Middle frontal gyrus (tissue), 1 donor: Measurements from ENCODE around the gene TBCB.
A peak's percentile ranks its signal among the peaks of the same experiment; 100 is the strongest.
"Not testable (repeated sequence)": the region's sequence is repeated elsewhere in the genome, so short reads cannot be mapped to it uniquely, and the experiment has no call there.

ENCODE experiments used
- DNase-seq: peaks from one replicate; pipeline ENCODE4 v3.0.0-alpha.2; 2015; ENCODE audit warnings: low spot score; ENCODE audit errors: extremely low spot score

The TBCB gene

DNA sequence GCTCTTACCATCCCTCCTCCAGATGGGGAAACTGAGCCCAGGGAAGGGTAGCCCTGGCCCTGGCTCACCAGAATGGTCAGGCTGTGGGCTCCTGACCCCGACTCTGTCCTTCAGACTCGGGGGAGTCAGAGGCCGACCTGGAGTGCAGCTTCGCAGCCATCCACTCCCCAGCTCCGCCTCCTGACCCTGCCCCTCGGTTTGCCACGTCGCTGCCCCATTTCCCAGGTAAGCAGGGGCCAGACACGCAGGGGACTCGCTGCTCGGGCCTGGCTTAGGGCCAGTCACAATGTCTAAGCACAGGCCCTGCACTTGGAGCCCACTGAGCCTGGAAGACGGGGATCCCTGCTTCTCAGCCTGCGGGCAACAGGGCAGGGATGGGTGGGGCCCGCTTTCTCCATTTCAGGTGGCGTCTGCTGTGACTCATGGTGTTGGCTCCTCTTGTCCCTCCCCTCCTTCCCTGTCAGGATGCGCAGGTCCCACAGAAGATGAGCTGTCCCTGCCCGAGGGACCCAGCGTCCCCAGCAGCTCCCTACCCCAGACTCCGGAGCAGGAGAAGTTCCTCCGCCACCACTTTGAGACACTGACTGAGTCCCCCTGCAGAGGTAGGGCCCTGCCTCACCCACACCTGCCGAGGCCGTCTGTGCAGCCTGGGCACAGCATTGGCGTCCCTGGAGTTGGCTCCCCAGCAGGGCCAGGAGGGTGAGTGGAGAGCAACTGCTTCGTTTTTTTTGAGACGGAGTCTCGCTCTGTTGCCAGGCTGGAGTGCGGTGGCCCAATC lies 13.5 kb upstream of the TBCB start:
- DNase-seq = no peak

DNA sequence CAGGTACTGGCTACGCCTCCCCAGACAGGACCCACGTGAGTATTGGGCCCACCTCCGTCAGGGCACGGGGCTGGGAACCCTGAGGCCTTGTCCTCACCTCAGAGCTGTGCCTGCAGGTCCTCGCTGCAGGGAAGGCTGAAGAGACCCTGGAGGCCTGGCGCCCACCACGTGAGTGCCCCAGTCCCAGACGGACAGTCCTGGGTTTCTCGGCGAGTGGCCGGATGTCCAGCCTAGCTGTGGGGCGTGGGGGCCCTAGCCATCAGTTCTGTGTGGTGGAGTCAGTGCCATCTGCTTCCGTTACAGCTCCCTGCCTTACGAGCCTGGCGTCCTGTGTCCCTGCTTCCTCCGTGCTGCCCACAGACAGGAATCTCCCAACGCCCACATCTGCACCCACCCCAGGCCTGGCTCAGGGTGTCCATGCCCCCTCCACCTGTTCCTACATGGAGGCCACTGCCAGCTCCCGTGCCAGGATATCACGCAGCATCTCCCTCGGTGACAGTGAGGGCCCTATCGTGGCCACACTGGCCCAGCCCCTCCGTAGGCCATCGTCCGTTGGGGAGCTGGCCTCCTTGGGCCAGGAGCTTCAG lies 12.1 kb upstream of the TBCB start:
- no peak for DNase-seq

DNA sequence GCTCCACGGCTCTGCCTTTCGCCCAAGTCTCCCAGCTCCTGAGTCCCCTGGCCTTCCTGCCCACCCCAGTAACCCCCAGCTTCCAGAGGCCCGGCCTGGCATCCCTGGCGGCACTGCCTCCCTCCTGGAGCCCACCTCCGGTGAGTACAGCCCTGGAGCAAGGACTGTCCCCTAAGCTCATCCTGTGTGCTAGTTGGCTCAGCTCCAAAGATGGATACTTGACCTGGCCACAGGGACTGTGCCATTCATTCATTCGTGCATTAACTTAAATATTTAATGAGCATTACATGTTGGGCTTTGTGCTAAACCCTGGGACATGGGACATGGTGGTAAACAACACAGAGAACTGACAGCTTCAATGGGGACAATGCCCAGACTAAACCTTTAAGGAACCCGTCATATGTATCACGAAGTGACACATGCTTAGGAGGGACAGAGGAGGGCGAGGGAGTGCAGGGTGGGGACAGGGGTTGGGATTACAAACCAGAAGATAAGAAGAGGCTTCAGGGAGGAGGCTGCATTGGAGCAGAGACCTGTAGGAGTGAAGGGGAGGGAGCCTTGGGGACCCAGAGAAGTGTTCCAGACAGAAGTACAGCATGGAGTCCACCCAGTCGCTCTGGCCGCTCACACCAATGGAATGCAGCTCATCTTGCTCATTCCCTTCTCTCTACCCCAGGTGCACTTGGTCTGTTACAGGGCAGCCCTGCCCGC lies 11.3 kb upstream of the TBCB start:
- no peak for DNase-seq

DNA sequence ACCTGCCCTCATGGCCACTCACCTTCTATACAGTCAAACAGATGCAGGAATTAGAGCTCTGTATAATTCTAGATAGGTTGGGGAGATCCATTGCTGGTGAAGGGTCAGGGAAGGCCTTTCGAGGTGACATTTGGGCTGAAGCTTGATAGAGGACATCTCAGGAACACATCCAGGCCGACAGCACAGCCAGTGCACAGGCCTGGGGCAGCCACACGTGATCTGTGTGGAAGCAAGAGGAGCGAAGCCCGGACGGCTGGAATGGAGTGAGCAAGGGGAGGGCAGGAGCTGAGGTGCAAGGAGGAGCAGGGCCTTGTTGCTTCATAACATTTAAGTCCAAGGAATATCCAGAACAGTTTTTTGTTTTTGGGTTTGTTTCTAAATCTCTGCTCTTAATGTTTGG lies 8.8 kb upstream of the TBCB start:
- no peak for DNase-seq

DNA sequence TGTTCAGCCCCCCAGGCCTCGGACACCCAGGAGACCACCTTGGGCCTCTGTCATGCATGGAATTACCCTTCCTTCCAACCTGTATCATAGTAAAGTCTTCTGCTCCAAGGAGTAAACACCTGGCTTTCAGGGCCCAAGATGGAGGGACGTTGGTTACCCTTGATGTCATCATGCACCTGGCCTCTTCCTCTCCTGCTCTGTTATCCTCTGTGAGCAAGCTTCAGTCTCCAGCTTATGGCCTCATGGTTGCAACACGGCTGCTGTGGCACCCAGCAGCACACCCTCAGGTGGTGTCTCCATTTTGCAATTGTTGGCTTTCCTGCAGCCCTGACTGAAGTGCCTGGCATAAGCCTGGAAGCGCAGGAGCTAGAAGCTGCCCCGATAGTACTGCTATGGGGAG lies 8.3 kb upstream of the TBCB start:
- no peak for DNase-seq

DNA sequence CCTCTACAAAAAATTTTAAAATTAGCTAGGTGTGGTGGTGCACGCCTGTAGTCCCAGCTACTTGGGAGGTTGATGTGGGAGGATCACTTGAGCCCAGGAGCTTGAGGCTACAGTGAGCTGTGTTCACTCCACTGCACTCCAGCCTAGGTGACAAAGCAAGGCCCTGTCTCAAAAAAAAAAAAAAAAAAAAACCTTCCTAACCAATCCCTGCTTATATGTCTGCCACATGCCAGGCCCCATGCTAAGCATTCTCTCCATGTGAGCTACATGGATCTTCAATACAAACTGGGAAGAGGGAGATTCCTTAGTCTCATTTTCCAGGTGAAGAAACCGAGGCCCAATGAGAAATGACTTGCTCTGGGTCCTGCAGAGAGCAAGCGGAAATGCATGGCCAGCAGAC lies 6.6 kb upstream of the TBCB start:
- no peak for DNase-seq

DNA sequence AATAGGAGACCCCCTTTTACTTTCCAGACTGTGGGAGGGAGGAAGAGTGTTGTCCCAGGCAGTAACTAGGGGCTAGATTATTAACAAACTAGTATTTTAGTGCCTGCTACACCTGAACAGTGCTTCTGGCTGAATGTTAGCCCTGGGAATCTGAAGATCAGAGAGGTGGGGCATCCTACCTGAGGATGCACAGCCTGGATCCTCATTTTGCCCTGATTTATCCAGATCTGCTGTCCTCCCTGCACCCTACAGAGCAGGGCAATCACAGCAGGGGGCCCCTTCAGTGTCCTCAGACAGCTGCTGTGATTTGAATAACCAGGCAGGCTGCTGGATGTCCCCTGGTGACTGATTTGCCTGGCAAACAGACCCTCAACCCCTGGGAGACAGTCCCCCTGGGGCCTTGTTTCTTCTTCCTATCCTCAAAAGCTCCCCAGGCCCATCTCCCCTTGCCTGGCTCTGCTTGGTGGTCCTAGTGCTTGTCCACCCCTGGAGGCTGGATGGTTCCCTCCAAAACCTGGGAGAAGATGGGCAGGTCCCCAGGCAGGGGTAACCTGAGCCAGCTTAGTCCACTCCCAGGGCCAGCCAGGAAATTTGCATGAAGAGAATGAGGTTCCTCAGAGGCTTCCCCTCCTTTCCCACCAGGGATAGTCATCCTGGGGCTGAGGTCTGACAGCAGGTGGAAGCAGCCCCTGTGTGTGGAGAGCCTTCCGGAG lies 4.6 kb upstream of the TBCB start, which contains the start of gene OVOL3:
TSS of gene OVOL3 (plus strand) at position 657 of the 713 bp plus-strand sequence. CDS start 60 bp downstream, outside the sequence.
- DNase-seq = no peak

DNA sequence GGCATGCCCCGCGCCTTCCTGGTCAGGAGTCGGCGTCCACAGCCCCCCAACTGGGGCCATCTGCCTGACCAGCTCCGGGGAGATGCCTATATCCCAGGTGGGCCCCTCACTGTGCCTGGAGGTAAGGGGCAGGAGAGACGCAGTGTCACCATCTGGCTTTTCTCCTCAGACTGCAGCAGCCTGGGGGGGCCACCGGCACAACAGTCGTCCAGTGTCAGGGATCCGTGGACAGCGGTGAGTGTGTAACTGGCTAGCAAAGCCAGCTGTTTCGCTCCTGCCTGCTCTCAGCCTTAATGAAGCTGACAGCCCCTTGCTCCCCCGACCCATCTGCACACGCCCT lies 4.1 kb upstream of the TBCB start:
- no peak for DNase-seq

DNA sequence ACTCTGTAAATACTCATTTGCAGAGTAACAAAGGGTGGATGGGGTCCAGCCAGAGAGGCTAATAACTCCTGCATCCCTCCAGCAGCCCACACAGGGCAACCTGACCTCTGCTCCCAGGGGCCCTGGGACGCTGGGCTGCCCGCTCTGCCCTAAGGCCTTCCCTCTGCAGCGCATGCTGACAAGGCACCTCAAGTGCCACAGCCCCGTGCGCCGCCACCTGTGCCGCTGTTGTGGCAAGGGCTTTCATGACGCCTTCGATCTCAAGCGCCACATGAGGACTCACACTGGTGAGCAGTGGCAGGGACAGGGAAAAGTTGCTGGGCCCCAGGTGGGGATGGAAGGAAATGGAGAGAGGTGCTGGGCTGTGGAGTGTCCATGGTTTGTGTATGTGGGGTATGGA lies 2.6 kb upstream of the TBCB start:
- DNase-seq = no peak

DNA sequence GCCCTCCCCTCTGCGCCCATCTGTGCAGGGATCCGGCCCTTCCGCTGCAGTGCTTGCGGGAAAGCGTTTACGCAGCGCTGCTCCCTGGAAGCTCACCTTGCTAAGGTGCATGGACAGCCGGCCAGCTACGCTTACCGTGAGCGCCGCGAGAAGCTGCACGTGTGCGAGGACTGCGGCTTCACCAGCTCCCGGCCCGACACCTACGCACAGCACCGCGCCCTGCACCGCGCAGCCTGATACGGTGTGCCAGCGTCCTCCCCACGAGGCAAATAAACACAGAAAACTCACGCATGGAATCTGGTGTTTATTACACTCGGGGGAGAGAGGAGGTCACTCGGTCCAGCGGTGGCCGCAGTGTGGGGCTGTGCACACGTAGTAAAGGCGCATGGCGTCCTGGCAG lies 1.8 kb upstream of the TBCB start:
- DNase-seq = no peak

DNA sequence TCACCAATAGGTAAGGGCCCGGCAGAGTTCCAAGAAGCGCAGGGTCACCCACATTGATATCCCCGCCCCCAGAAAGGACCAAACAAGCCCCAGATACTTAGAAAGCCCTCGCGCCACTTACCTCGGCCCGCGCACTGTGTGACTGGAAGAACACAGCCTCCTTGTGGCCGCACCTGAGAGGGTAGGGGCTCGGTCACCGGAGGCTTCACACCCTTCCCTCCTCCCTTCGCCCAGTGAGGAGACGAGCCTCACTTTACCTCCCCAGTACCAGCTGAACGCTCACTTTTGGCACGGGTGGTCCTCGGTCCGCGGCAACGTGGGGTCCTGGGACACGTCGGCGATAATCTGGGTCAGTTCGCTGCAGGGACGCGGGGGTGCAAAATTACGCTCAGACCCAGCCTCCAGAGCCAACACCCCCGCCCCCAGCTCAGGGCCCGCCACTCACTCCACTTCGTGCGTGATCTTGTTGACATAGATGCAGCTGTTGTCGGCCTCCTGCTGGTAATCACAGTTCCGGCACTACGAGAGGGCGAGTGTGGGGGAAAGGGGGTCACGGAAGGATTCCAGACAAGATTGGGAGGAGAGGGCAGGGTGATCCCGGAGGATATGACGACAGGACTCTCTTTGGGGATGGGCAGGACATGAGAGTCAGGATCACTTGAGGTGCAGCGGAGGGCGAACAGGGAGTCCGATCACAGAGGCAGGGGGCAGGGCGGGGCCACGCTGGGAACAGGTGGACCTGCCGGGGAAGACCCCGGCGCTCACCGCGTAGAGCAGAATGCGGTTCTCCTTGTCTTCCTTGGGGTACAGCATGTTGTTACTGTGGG lies 1.2 kb upstream of the TBCB start:
- DNase-seq = no peak

DNA sequence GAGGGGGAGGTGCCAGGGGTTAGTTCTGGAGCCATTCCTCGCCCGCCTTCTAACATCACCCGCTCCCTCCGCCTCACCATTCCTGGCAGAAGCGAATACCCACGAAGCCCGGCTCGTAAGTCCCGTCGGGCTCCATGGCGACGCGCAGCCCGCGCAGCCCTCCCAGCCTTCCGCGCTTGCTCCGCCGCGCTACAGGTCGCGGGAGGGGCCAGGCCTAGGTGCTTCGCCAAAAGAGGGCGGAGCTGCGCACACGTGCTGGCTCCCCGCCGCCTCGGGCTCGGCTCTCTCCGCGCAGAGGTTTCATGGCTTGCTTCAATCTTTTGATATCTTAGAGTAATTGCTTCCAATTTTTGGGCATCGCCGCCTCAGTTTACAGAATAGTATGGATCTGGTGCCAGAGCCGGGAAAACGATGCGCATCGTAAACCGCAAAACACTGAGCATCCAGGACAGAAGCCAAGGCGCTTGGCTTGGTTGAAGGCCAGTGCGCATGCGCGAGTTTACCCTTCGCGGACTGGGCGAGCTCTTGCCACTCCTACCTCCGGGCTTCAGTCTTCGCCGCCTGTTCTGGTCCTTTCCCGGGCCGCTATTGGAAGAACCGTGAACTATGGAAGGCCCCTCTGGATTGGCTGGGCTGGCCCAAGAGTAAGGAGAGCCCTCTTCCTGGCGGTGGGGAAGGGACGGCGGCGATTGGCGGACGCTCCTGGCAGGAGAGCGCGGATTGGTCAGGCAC lies 381 bp upstream of the TBCB start, which contains the start of gene POLR2I:
TSS of gene POLR2I (minus strand) at position 155 of the 732 bp plus-strand sequence. CDS start at position 136, 19 bp downstream.
- peak; percentile 99 for DNase-seq

DNA sequence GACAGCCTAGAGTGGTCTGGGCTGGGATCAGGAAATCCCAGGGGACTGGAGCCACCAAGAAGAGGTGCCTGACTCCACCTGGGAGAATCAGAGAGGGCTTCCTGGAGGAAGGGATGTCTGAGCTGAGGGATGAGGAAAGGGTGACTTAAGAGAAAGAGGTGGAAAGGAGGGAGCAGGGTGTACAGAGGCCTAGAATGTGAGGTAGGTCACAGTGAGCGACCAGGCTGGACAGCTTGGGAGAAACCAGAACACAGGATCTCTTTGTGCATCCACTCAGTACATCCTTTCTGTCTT lies 1.0 kb downstream of the TBCB start:
- no peak for DNase-seq

DNA sequence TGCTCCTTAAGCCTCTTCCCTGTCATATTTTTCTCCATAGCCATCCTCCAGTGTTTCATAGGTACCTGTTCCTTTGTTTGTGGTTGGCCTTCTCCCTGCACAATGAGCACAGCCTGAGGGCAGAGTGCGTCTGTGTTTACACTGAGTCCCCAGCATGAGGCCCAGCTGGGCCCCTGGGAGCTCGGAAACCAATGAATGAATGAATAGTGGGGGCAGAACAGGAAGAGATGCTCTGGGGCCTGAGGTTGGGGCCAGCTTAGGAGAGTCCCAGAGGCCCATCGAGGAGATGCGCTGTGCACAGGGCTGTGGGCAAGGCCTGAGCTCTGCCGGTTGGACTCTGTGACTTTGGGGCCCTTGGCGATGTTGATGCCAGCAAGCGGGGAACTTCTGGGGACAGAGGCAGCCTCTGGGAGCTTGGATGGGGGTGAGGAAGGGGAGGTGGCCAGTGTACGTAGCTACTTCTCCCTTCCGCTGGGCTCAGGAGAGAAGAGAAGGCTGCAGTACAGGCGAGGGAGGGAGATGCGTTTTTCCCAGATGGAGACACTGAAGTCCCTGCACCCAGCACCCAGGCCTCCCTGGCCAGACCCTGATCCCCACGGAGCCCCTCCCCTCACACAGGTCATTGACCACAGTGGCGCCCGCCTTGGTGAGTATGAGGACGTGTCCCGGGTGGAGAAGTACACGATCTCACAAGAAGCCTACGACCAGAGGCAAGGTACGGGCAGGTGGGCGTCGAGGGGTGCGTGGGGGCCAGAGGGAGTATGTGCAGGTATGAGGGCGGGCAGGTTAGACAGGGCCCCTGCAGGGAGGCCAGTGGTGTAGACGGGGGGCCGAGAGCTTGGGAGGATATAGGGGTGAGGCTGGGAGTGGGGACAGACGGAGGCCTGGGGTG lies 5.1 kb downstream of the TBCB start:
- DNase-seq = no peak

DNA sequence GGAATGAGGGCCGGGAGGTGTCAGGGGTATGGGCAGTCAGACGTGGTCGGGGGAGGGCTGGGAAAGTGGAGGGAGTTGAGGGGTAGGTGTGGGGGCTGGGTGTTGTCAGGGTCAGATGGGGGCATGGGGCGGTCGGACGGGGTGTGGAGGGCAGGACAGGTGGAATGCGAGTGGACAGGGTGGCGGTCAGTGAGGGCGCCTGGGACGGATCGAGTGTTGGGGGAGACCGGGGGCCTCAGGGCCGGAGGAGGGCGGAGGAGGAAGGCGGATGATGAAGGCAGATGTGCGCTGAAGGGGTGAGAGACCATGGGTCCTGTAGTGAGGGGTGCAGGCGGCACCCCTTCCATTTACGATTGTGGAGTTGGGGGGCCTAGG lies 5.7 kb downstream of the TBCB start:
- DNase-seq = no peak

DNA sequence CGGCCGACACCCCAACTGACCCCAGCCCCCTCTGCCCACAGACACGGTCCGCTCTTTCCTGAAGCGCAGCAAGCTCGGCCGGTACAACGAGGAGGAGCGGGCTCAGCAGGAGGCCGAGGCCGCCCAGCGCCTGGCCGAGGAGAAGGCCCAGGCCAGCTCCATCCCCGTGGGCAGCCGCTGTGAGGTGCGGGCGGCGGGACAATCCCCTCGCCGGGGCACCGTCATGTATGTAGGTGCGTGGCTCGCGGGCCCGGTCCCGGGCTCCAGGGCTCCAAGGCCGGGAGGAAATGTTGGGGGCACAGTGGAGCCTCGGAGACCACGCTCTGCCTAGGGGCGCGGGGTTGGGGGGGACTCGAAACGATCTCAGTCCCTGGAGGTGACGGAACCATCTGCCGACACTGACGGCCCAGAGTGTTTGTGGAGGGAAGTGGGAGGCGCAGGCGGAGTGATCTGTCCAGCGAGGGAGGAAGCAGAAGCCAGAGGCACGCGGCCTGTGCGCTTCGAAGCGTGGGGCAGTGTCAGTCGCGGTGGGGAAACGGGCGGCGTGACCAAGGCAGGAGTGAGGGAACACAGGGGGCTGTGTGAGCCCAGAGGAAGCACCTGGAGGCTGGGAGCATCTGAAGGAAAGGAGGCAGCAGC lies 6.3 kb downstream of the TBCB start:
- DNase-seq = no peak

DNA sequence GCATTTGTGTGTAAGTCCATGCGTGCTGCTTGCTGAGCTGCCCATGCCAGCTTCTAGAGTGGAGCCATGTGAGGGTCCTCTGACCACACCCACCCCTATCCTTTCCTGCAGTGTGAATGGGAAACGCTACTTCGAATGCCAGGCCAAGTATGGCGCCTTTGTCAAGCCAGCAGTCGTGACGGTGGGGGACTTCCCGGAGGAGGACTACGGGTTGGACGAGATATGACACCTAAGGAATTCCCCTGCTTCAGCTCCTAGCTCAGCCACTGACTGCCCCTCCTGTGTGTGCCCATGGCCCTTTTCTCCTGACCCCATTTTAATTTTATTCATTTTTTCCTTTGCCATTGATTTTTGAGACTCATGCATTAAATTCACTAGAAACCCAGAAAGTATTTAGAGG lies 10.3 kb downstream of the TBCB start:
- no peak for DNase-seq

DNA sequence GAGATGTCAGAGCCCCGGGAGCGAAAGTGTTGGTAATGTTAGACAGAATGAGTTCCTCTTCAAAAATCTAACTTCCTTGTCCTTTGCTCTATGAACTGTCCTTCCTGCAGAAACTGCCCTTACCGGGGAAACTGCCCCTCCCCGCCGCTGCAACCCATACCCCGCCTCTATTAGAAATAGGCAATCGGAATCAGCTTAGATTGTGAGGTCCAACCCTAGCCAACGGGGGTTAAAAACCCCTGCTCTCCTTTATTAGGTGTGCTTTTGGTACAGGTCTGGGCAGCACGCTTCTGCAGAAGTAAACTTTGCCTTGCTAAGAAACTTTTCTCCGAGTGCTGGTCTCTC lies 13.1 kb downstream of the TBCB start:
- DNase-seq = no peak

DNA sequence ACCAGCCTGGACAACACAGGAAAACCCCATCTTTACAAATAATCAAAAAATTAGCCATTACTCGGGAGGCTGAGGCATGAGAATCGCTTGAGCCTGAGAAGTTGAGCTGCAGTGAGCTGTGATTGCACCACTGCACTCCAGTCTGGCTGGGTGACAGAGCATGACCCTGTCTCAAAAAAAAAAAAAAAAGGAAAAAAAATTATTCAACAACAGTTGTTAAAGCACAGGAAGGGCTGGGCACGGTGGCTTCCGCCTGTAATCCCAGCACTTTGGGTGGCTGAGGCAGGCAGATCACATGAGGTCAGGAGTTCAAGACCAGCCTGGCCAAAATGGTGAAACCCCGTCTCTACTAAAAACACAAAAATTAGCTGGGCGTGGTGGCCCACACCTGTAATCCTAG lies 16.0 kb downstream of the TBCB start:
- not testable (repeated sequence) for DNase-seq
